Pancreas (tissue), 10 donors: ENCODE measurements around the gene GRID1. TPM values are rescaled to one million over a fixed set of nuclear protein-coding genes. Genes with fewer than 3 reads are reported as not detected.

Experiments
- ATAC-seq, 4 donors: fragments of 200-7000 bp; cut with Tn5 transposase; one replicate each; pipeline versions ENCODE4 v1.8.0 to v1.9.1; 2020; ENCODE audit warnings: mild to moderate bottlenecking in 4 of 4, moderate library complexity in 4 of 4
- DNase-seq, 6 donors: peaks; one replicate each; pipeline ENCODE4 v3.0.0-alpha.2; 2020
- FAIRE-seq: peaks from 2 replicates; lab custom pipeline; 2012; peaks lifted over from hg19 to GRCh38; lab: Jason Lieb, UNC
- H3K27ac ChIP-seq, 4 donors: fragments of 200-600 bp; sonication (generic); 1 replicate in 3 of 4; 2 replicates in 1 of 4; pipeline versions ENCODE4 v1.5.0 to v1.8.0; 2020
- H3K27me3 ChIP-seq, 4 donors: fragments of 200-600 bp; one replicate each; pipeline ENCODE4 v1.8.0; 2021
- H3K36me3 ChIP-seq, 3 donors: fragments of 200-600 bp; sonication (generic) in 1 of 3; one replicate each; pipeline versions ENCODE4 v1.5.0 to v1.8.0; 2020 to 2021
- H3K4me1 ChIP-seq, 3 donors: fragments of 200-600 bp; one replicate each; pipeline ENCODE4 v1.8.0; 2021
- H3K4me3 ChIP-seq, 4 donors: fragments of 200-600 bp; sonication (generic) in 2 of 4; one replicate each; pipeline versions ENCODE4 v1.5.0 to v1.8.0; 2020 to 2021
- H3K9me3 ChIP-seq, 4 donors: fragments of 200-600 bp; one replicate each; pipeline ENCODE4 v1.8.0; 2021
- CTCF ChIP-seq, 4 donors: fragments of 200-600 bp; sonication (generic) in 3 of 4; IDR thresholded peaks; one replicate each; pipeline versions ENCODE4 v1.5.0 to v1.8.0; 2021; ENCODE audit warnings: antibody characterized with exemption in 4 of 4
- WGBS, 2 donors: extraction: QIAGEN DNeasy Blood & Tissue Kit; methylation state at CpG; one replicate each; pipeline ENCODE4 v1.1.7; 2013; 5-methylcytosine and 5-hydroxymethylcytosine counted together
- intact Hi-C, 3 donors: fragments of 100-400 bp; cut with DNase I; formaldehyde crosslinking; loops; one replicate each; pipeline versions ENCODE4 v1.11.1 to v1.14.2; 2022
- polyA plus RNA-seq, 2 donors: library from polyadenylated mRNA; stranded (reverse); fragments of 200-250 nt; gene quantifications; one replicate each; pipeline ENCODE4 v1.2.3, GENCODE V29; 2013
- total RNA-seq, 6 donors: library from RNA; stranded (reverse); fragmentation: NEBNext Ultra II Directional in 4 of 6; extraction: Animal tissue kit (Norgen Biotek cat#: 25700) in 4 of 6; gene quantifications; one replicate each; pipeline versions ENCODE4 v1.2.1 to v1.2.4, GENCODE V29; 2021 to 2023
- donor health status: healthy with polysubstance abuse.
- donor health status: DM: no; HTN: no; CAD: no; lungs with moderate emphysema.
- donor health status: DM: no; HTN: no; CAD: no.
- donor health status: control.
- donor health status: control.
- donor health status: Bipolar disorder and iron deficiency.
- donor health status: DM: yes; HTN: yes; CAD: no.
- donor health status: DM: no; HTN: no; CAD: no.
- donor health status: DM: no; HTN: no; CAD: no.
- donor health status: DM: yes; HTN: yes; CAD: no.

GRID1 gene
- total and polyA plus RNA-seq, 8 donors: 0.05 to 1.5 (median 0.91) TPM

GRCh38 chr10:86330778-86331763, 35.5 kb downstream of the GRID1 start:
- WGBS, 2 donors: 77 to 85% methylated on average over 10 of the region's 10 CpGs
- no peak for TF ChIP-seq CTCF (IDR thresholded peaks at IDR 0.05)
- Histone ChIP-seq H3K9me3 (no peaks in the 10 kb centered on the region), H3K27ac (no peak overlapping the region), H3K4me3 (no peak overlapping the region), H3K4me1 (no peaks in the 10 kb centered on the region), H3K27me3 (no peaks in the 10 kb centered on the region), H3K36me3 (no peaks in the 10 kb centered on the region)
- ATAC-seq: no peak
- no peak for FAIRE-seq
- no peak for DNase-seq
- intact Hi-C loops: no loop called here

GRCh38 chr10:86329896-86330680, 36.5 kb downstream of the GRID1 start:
- Histone ChIP-seq H3K4me3 (no peak overlapping the region), H3K9me3 (no peaks in the 10 kb centered on the region), H3K27me3 (no peaks in the 10 kb centered on the region), H3K27ac (no peak overlapping the region), H3K4me1 (no peaks in the 10 kb centered on the region), H3K36me3 (no peaks in the 10 kb centered on the region)
- FAIRE-seq (no peak), ATAC-seq (no peak), DNase-seq (peak in 1 of 6 donors; percentile 10)
- intact Hi-C loops: no loop called here
- TF ChIP-seq CTCF (IDR thresholded peaks at IDR 0.05): no peak
- WGBS, 2 donors: 80 to 84% methylated on average over 16 of the region's 16 CpGs

- H3K4me3 ChIP-seq: no peak overlapping the region
- 82 to 83% methylated on average over 7 of the region's 7 CpGs for WGBS, 2 donors
- no peak for TF ChIP-seq CTCF (IDR thresholded peaks at IDR 0.05)
- no peaks in the 10 kb centered on the region for H3K36me3 ChIP-seq
- intact Hi-C loops: no loop called here
- no peak for DNase-seq
- H3K4me1 ChIP-seq: no peaks in the 10 kb centered on the region
- FAIRE-seq: no peak
- no peaks in the 10 kb centered on the region for H3K27me3 ChIP-seq
- H3K27ac ChIP-seq: no peak overlapping the region
- no peak for ATAC-seq
- no peaks in the 10 kb centered on the region for H3K9me3 ChIP-seq
Measured at GRCh38 chr10:86329093-86329710, 37.4 kb downstream of the GRID1 start.

GRCh38 chr10:86327954-86328725, 38.5 kb downstream of the GRID1 start:
- WGBS, 2 donors: 80 to 84% methylated on average over 7 of the region's 7 CpGs

More at GRCh38 chr10:86327954-86328725, 38.5 kb downstream of the GRID1 start:
- FAIRE-seq (no peak), DNase-seq (no peak), ATAC-seq (no peak)
- Histone ChIP-seq H3K27ac (no peak overlapping the region), H3K36me3 (no peaks in the 10 kb centered on the region), H3K27me3 (no peaks in the 10 kb centered on the region), H3K9me3 (no peaks in the 10 kb centered on the region), H3K4me3 (no peak overlapping the region), H3K4me1 (no peaks in the 10 kb centered on the region)
- intact Hi-C loops: no loop called here
- no peak for TF ChIP-seq CTCF (IDR thresholded peaks at IDR 0.05)
